K562 (cell line): ENCODE data around the gene EDN2. TPM values are rescaled to one million over a fixed set of nuclear protein-coding genes. Genes with fewer than 3 reads are reported as not detected.
A peak's percentile ranks its signal among the peaks of the same experiment; 100 is the strongest.

Experiments used
- ASH1L ChIP-seq: fragments of 450-650 bp; IDR thresholded peaks from 2 replicates; pipeline ENCODE4 v1.6.1; 2018; ENCODE audit warnings: borderline replicate concordance, mild to moderate bottlenecking, low read depth; ENCODE audit not compliant: partially characterized antibody
- ATF2 ChIP-seq: sonication (generic); formaldehyde crosslinking; IDR thresholded peaks from 2 replicates; pipeline ENCODE4 v1.8.1; 2022; ENCODE audit warnings: missing genetic modification reagents
- BCL6 ChIP-seq: fragments of 250-450 bp; sonication (Bioruptor Pico); IDR thresholded peaks from 2 replicates; pipeline ENCODE4 v1.4.0; 2020
- CCAR2 ChIP-seq: fragments of 200-400 bp; formaldehyde crosslinking; IDR thresholded peaks from 2 replicates; pipeline ENCODE4 v1.6.1; 2017; ENCODE audit warnings: mild to moderate bottlenecking, low read depth, low read length
- CSDE1 ChIP-seq, 2 experiments: fragments of 450-650 bp; IDR thresholded peaks; 2 replicates each; pipeline ENCODE4 v1.6.1; 2016; ENCODE audit warnings: mild to moderate bottlenecking in 1 of 2
- CTBP1 ChIP-seq: fragments of 450-650 bp; IDR thresholded peaks from 2 replicates; pipeline ENCODE4 v1.6.1; 2016; ENCODE audit warnings: borderline replicate concordance
- E2F6 ChIP-seq, 2 experiments: IDR thresholded peaks; 2 replicates each; pipeline ENCODE4 v1.6.1; 2011; ENCODE audit warnings: borderline replicate concordance in 1 of 2, control low read depth in 1 of 2, low read depth in 1 of 2, low read length in 1 of 2, mild to moderate bottlenecking in 1 of 2, mixed read lengths in 1 of 2, moderate library complexity in 1 of 2; ENCODE audit not compliant: insufficient read depth in 1 of 2, insufficient read length in 1 of 2, poor library complexity in 1 of 2, severe bottlenecking in 1 of 2; ENCODE audit errors: extremely low read depth in 1 of 2
- FOSL1 ChIP-seq: fragments of 200-800 bp; sonication (Bioruptor generic); conservative IDR thresholded peaks from 2 replicates; pipeline ENCODE4 v1.6.1; 2016; ENCODE audit warnings: missing genetic modification characterization, missing compliant biosample characterization
- HIVEP1 ChIP-seq: fragments of 250-450 bp; sonication (Bioruptor Pico); IDR thresholded peaks from 2 replicates; pipeline ENCODE4 v1.4.0; 2020; ENCODE audit warnings: mild to moderate bottlenecking
- MIER1 ChIP-seq: fragments of 450-650 bp; IDR thresholded peaks from 2 replicates; pipeline ENCODE4 v1.6.1; 2016; ENCODE audit warnings: antibody characterized with exemption, mild to moderate bottlenecking, low read depth
- PKNOX1 ChIP-seq: fragments of 450-650 bp; IDR thresholded peaks from 2 replicates; pipeline ENCODE4 v1.6.1; 2016
- PTTG1 ChIP-seq: fragments of 450-650 bp; IDR thresholded peaks from 2 replicates; pipeline ENCODE4 v1.6.1; 2016; ENCODE audit warnings: low read depth, mild to moderate bottlenecking, missing genetic modification characterization, missing compliant biosample characterization
- SMC3 ChIP-seq: conservative IDR thresholded peaks from 2 replicates; pipeline ENCODE4 v1.6.1; 2011; ENCODE audit warnings: low read depth, low read length, improper control_type of control experiment; ENCODE audit not compliant: insufficient read depth
- TAF7 ChIP-seq: fragments of 450-650 bp; IDR thresholded peaks from 2 replicates; pipeline ENCODE4 v1.6.1; 2016; ENCODE audit warnings: missing genetic modification characterization, missing compliant biosample characterization
- TEAD1 ChIP-seq, 2 experiments: fragments of 450-650 bp in 1 of 2; sonication (generic) in 1 of 2; formaldehyde crosslinking; IDR thresholded peaks; 2 replicates each; pipeline versions ENCODE4 v1.4.0 to v1.8.0; 2020 to 2022; ENCODE audit warnings: mild to moderate bottlenecking in 2 of 2, missing genetic modification reagents in 1 of 2
- ZHX1 ChIP-seq: fragments of 150-350 bp; conservative IDR thresholded peaks from 2 replicates; pipeline ENCODE4 v1.6.1; 2014; ENCODE audit warnings: low read length
- ZNF280B ChIP-seq: fragments of 250-450 bp; sonication (Bioruptor Pico); IDR thresholded peaks from 2 replicates; pipeline ENCODE4 v1.5.1; 2021; ENCODE audit warnings: mild to moderate bottlenecking
- ZNF584 ChIP-seq: fragments of 200-800 bp; sonication (Bioruptor generic); IDR thresholded peaks from 2 replicates; pipeline ENCODE4 v1.6.1; 2016; ENCODE audit warnings: low read depth, mild to moderate bottlenecking, missing genetic modification characterization, missing compliant biosample characterization
- polyA plus RNA-seq, 8 experiments: library from polyadenylated mRNA; depleted of rRNA in 4 of 8; stranded (reverse) in 5 of 8; unstranded in 3 of 8; fragments of >200 nt; fragmentation: Nextera tagmentation in 2 of 8; fragmentation: Illumina TruSeq in 1 of 8; extraction: Ambion mirVana in 2 of 8; extraction: Trizol in 1 of 8; gene quantifications; 2 replicates each; pipeline versions ENCODE4 v1.2.1 to v1.2.3, GENCODE V29; 2011 to 2014; ENCODE audit warnings: inconsistent platforms in 1 of 8, missing spikeins in 1 of 8
- total RNA-seq, 7 experiments: library from RNA; depleted of rRNA in 6 of 7; stranded (reverse); fragments of >200 nt in 6 of 7; fragmentation: Illumina TruSeq in 2 of 7; extraction: Trizol in 2 of 7; gene quantifications; 2 replicates each; pipeline versions ENCODE4 v1.2.1 to v1.2.3, GENCODE V29; 2011 to 2021; ENCODE audit warnings: low replicate concordance in 1 of 7

EDN2 gene
- total and polyA plus RNA-seq, 9 of the 15 experiments (the other 6 are each of a cell fraction or from before 2014, with no cell fraction given), result not detected

GRCh38 chr1:41496080-41497055, 11.9 kb upstream of the EDN2 start (continued):
- TF ChIP-seq PKNOX1 (no peak), ATF2 (CRISPR knock-in tag) (peak; percentile 65; the same call in 1 of the 2 replicates), SMC3 (no peak), ZHX1 (no peak), TAF7 (no peak), HIVEP1 (CRISPR knock-in tag) (no peak), ZNF584 (CRISPR knock-in tag) (no peak), PTTG1 (tag) (no peak), BCL6 (CRISPR knock-in tag) (no peak), ASH1L (no peak), CCAR2 (no peak), E2F6 (IDR thresholded peaks at IDR 0.05; ENCODE audit: borderline replicate concordance in 1 of 2, extremely low read depth in 1 of 2, insufficient read depth in 1 of 2, insufficient read length in 1 of 2, low read depth in 1 of 2, low read length in 1 of 2, poor library complexity in 1 of 2, severe bottlenecking in 1 of 2) (peak; percentile 80 to 94), TEAD1 (CRISPR knock-in tag; IDR thresholded peaks at IDR 0.05) (peak; percentile 99 to 100), CTBP1 (peak; percentile 97), CSDE1 (IDR thresholded peaks at IDR 0.05) (no peak), ZNF280B (CRISPR knock-in tag) (no peak), FOSL1 (peak; percentile 99), MIER1 (no peak)
